CD4-positive, alpha-beta T cell (primary cell): Measurements from ENCODE around the gene GAS2. TPM values are rescaled to one million over a fixed set of nuclear protein-coding genes. Genes with fewer than 3 reads are reported as not detected.

Experiments
- ATAC-seq: fragments of 200-7000 bp; cut with Tn5 transposase; one replicate; pipeline ENCODE4 v1.10.0; 2022; ENCODE audit warnings: mild to moderate bottlenecking; ENCODE audit not compliant: poor library complexity
- CTCF ChIA-PET: fragments of 350-600 bp; sonication (Branson Sonifier 250); formaldehyde crosslinking; loops from one replicate; lab custom pipeline; 2021; ENCODE audit warnings: antibody characterized with exemption, inconsistent platforms; lab: Charles Lee
- POLR2A ChIA-PET: fragments of 350-600 bp; sonication (Branson Sonifier 250); formaldehyde crosslinking; loops from one replicate; lab custom pipeline; 2021; ENCODE audit warnings: antibody characterized with exemption, inconsistent platforms; lab: Charles Lee
- DNase-seq, 14 experiments: peaks; one replicate each; pipeline ENCODE4 v3.0.0-alpha.2; 2013 to 2020; ENCODE audit warnings: mixed read lengths in 2 of 14
- H3K27ac ChIP-seq, 2 donors: one replicate each; pipeline versions ENCODE4 v1.5.1 to v1.7.0; 2013; ENCODE audit warnings: low read length in 2 of 2, low read depth in 1 of 2, mild to moderate bottlenecking in 1 of 2
- H3K27me3 ChIP-seq, 2 experiments: 1 replicate in 1 of 2; 2 replicates in 1 of 2; pipeline versions ENCODE4 v1.6.1 to v1.7.0; 2013; ENCODE audit warnings: low read length in 2 of 2, control low read depth in 1 of 2, mild to moderate bottlenecking in 1 of 2, moderate library complexity in 1 of 2; ENCODE audit not compliant: insufficient read depth in 2 of 2, control insufficient read depth in 1 of 2
- H3K36me3 ChIP-seq: one replicate; pipeline ENCODE4 v1.6.1; 2013; ENCODE audit warnings: low read length, control low read depth; ENCODE audit not compliant: insufficient read depth
- H3K4me1 ChIP-seq: one replicate; pipeline ENCODE4 v1.6.1; 2013; ENCODE audit warnings: low read length, control low read depth; ENCODE audit not compliant: insufficient read depth
- H3K4me3 ChIP-seq: one replicate; pipeline ENCODE4 v1.5.1; 2013; ENCODE audit warnings: mild to moderate bottlenecking, low read length, moderate library complexity
- H3K9me3 ChIP-seq, 2 experiments: 1 replicate in 1 of 2; 2 replicates in 1 of 2; pipeline versions ENCODE4 v1.6.1 to v1.7.0; 2013; ENCODE audit warnings: low read length in 2 of 2, mild to moderate bottlenecking in 2 of 2, control low read depth in 1 of 2, moderate library complexity in 1 of 2; ENCODE audit not compliant: control insufficient read depth in 1 of 2, insufficient read depth in 1 of 2
- H3K27ac Mint-ChIP-seq: one replicate; pipeline ENCODE4 v1.8.0; 2020; ENCODE audit warnings: mixed read lengths
- H3K27me3 Mint-ChIP-seq: one replicate; pipeline ENCODE4 v1.8.0; 2021; ENCODE audit warnings: mixed read lengths
- H3K36me3 Mint-ChIP-seq: one replicate; pipeline ENCODE4 v1.8.0; 2021; ENCODE audit warnings: low read depth, mixed read lengths
- H3K4me1 Mint-ChIP-seq: one replicate; pipeline ENCODE4 v1.8.0; 2021; ENCODE audit warnings: low read depth, mixed read lengths
- H3K4me3 Mint-ChIP-seq: one replicate; pipeline ENCODE4 v1.8.0; 2020; ENCODE audit warnings: mild to moderate bottlenecking, mixed read lengths
- H3K9me3 Mint-ChIP-seq: one replicate; pipeline ENCODE4 v1.8.0; 2020; ENCODE audit warnings: mixed read lengths
- intact Hi-C, 2 experiments: fragments of 100-400 bp; cut with DNase I in 1 of 2; cut with micrococcal nuclease in 1 of 2; formaldehyde crosslinking; loops; one replicate each; pipeline versions ENCODE4 v1.15.1 to v1.9.0; 2023 to 2025; cut with DNase I, micrococcal nuclease
- total RNA-seq, 174 experiments: library from RNA in 2 of 174; stranded (reverse) in 2 of 174; gene quantifications; one replicate each; pipeline ENCODE4 v1.2.3 and lab custom pipeline; 2021 to 2026
- TF ChIP-seq, protein P1 (sequence below): fragments of 200-600 bp; IDR thresholded peaks from one replicate; pipeline ENCODE4 v1.8.0; 2022; ENCODE audit warnings: antibody characterized with exemption, mild to moderate bottlenecking

Gene GAS2
- total RNA-seq, 2 experiments from 2014 or later: 2.2 to 2.9 TPM

DNA sequence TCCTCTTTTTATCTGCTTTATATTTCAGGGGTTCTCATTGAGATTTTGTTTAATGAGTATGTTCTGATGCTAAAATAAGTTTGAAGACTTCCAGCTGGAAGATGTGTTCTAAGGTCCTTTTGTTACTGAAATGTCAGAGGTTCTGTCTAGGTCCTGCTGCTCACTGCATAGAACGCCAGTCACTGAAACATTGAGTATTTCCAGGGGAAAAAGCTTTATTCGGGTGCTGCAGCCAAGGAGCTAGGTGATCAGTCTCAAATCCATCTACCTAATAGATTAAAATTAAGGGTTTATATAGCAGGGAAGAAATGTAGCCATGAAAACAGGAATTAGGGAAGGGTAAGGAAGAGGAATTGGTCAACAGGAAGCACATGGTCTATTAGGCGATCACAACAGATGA, 143.5 kb downstream of the GAS2 start:
- CTCF ChIA-PET: no interaction called here
- H3K4me1 Mint-ChIP-seq: no peaks in the 10 kb centered on the region
- H3K27me3 ChIP-seq: no peaks in the 10 kb centered on the region
- peaks cover 14% of the 10 kb centered on the region for H3K9me3 Mint-ChIP-seq
- POLR2A ChIA-PET: interaction anchor here (1.9 kb wide), 1 partner anchor 20 kb away, joined by 8 read pairs; the partner anchor contains the start of gene SVIP
- DNase-seq (no peak), ATAC-seq (no peak)
- H3K36me3 Mint-ChIP-seq: no peaks in the 10 kb centered on the region
- no peaks in the 10 kb centered on the region for H3K36me3 ChIP-seq
- H3K27ac ChIP-seq: no peak overlapping the region
- TF ChIP-seq, protein P1, sequence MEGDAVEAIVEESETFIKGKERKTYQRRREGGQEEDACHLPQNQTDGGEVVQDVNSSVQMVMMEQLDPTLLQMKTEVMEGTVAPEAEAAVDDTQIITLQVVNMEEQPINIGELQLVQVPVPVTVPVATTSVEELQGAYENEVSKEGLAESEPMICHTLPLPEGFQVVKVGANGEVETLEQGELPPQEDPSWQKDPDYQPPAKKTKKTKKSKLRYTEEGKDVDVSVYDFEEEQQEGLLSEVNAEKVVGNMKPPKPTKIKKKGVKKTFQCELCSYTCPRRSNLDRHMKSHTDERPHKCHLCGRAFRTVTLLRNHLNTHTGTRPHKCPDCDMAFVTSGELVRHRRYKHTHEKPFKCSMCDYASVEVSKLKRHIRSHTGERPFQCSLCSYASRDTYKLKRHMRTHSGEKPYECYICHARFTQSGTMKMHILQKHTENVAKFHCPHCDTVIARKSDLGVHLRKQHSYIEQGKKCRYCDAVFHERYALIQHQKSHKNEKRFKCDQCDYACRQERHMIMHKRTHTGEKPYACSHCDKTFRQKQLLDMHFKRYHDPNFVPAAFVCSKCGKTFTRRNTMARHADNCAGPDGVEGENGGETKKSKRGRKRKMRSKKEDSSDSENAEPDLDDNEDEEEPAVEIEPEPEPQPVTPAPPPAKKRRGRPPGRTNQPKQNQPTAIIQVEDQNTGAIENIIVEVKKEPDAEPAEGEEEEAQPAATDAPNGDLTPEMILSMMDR: no peak
- H3K27ac Mint-ChIP-seq: no peak overlapping the region
- H3K9me3 ChIP-seq: no peaks in the 10 kb centered on the region
- intact Hi-C loops: no loop called here
- no peak overlapping the region for H3K4me3 ChIP-seq
- H3K27me3 Mint-ChIP-seq: no peaks in the 10 kb centered on the region
- H3K4me3 Mint-ChIP-seq: no peak overlapping the region
- H3K4me1 ChIP-seq: no peaks in the 10 kb centered on the region

DNA sequence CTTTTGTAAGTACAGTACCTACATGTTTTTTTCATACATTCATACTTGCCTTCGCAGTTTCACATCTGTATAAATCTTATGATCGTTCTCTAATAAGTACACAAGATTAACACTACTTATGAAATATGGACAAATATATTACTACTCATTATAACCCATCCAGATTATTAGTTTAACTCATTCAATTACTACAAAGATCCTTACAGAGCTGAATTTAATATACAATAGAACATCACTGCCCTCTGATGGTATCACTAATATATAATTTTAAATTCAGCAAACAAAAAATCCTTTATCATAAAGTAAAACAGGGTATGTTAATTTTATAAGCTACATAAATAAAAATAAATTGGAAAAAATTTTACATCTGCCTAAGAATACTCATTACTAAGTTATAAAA, 155.8 kb downstream of the GAS2 start:
- POLR2A ChIA-PET: no interaction called here

DNA sequence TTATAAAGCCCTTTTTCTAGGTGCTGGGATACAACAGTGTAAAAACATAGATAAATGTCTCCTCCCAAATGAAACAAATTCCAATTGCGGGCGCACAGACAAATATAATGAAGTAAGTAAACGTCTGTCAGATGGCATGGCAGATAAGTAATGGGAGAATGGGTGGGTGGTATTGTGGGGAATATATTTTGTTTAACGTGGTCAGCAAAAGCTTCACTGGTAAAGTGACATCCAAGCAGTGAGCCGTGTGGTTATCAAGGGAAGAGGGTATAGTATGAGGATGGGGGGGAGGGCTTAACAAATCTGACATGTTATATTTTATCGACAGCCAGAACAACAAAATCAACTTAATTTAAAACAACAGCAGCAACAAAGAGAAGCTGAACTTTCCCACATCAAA, 162.0 kb downstream of the GAS2 start:
- Histone ChIP-seq H3K36me3 (peaks cover 28% of the 10 kb centered on the region), H3K27ac (no peak overlapping the region), H3K4me3 (peak overlapping the region; percentile 84), H3K4me1 (peaks cover 3% of the 10 kb centered on the region), H3K27me3 (no peaks in the 10 kb centered on the region), H3K9me3 (no peaks in the 10 kb centered on the region)
- H3K9me3 Mint-ChIP-seq: no peaks in the 10 kb centered on the region
- ChIA-PET POLR2A (interaction anchor here (1.0 to 2.8 kb wide), 6 partner anchors 12 to 203 kb away, joined by 3 to 31 read pairs (median 10); partner anchors contain the start of gene FANCF), CTCF (interaction anchor here (1.8 to 1.9 kb wide), 2 partner anchors 13 to 41 kb away, joined by 4 to 5 read pairs; no protein-coding TSS in a partner anchor)
- H3K4me3 Mint-ChIP-seq: peak overlapping the region; percentile 97
- intact Hi-C loops: loop anchor here (2.0 to 5.0 kb wide), 2 partner anchors 201 to 204 kb away; partner anchors contain the start of gene FANCF (in 2 of the 2)
- DNase-seq: no peak
- ATAC-seq: no peak
- H3K36me3 Mint-ChIP-seq: peaks cover 52% of the 10 kb centered on the region
- TF ChIP-seq, protein P1: no peak
- peak overlapping the region; percentile 92 for H3K27ac Mint-ChIP-seq
- peaks cover 22% of the 10 kb centered on the region for H3K4me1 Mint-ChIP-seq
- H3K27me3 Mint-ChIP-seq: no peaks in the 10 kb centered on the region

More for the DNA sequence above, 155.8 kb downstream of the GAS2 start:
- no peaks in the 10 kb centered on the region for H3K27me3 ChIP-seq
- no peak for DNase-seq
- intact Hi-C loops: no loop called here
- ATAC-seq: no peak
- TF ChIP-seq, protein P1: no peak
- no peak overlapping the region for H3K27ac ChIP-seq
- CTCF ChIA-PET: no interaction called here
- H3K27ac Mint-ChIP-seq: no peak overlapping the region
- H3K36me3 ChIP-seq: peaks cover 66% of the 10 kb centered on the region
- no peaks in the 10 kb centered on the region for H3K27me3 Mint-ChIP-seq
- H3K4me3 ChIP-seq: no peak overlapping the region
- no peaks in the 10 kb centered on the region for H3K4me1 Mint-ChIP-seq
- H3K9me3 Mint-ChIP-seq: peaks cover 6% of the 10 kb centered on the region
- no peaks in the 10 kb centered on the region for H3K4me1 ChIP-seq
- H3K9me3 ChIP-seq: no peaks in the 10 kb centered on the region
- no peak overlapping the region for H3K4me3 Mint-ChIP-seq
- peaks cover 95% of the 10 kb centered on the region for H3K36me3 Mint-ChIP-seq
